Measurements from ENCODE around the gene SESN3. TPM values are rescaled to one million over a fixed set of nuclear protein-coding genes. Genes with fewer than 3 reads are reported as not detected.

SESN3 gene
- total RNA-seq, 1 experiment from 2014 or later: 36.8 TPM

DNA sequence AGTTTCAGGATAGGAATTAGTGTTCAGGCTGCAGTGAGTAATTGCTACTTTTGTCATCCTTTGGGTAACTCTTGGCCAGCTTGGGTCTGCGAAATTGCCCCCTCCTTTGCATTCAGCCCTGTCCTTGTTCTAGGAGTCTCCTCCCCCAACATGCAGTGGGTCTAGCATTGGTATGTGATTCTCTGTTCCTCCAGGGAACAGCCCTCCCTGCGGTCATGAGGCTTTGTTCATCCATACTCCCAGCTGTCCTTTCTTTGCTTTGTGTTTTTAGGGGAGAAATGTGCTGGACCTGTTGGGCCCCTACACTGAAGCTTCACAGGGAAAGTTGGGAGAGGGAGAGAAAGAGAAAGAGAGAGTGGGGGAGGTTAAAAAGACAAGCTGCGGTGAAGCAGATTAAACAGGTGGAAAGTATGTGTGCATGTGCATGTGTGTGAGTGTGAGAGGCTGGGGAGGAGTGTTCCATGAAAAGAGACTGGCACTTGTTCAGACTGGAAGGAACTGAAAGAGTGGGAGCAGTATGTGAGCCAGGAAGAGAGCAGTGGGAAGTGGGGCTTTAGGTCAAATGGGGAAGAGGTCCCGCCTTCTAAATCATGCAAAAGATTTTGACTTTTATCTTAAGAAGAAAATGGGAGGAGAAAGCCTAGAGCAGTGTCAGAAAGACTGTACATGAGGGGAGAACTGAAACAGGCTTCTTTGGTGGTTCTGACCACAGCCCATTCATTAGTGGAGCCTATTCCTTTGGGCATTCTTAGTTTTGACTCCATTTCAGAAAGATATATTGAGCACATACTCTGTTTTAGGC, 17.9 kb upstream of the SESN3 start:
- peak overlapping the region; percentile 42 to 81 (median 73) for H3K27ac Mint-ChIP-seq
- peak overlapping the region; percentile 59 for H3T11ph ChIP-seq (ENCODE audit: low read length)
- WGBS (ENCODE audit: extremely low coverage, insufficient read length, low lambda C conversion rate): no CpG with 5 or more reads among the region's 4 CpGs

More for the DNA sequence above, 17.9 kb upstream of the SESN3 start:
- Histone ChIP-seq H2AFZ (ENCODE audit: low read length) (peak overlapping the region; percentile 97), H3K14ac (ENCODE audit: insufficient read depth, low read length) (0 out of 2 replicates have a peak overlapping the region, but pooled peaks have one; percentile 2), H4K91ac (ENCODE audit: insufficient read length, low read depth, low read length) (no peak overlapping the region), H2BK20ac (ENCODE audit: low read depth, low read length, poor library complexity, severe bottlenecking) (peak overlapping the region; percentile 99), H4K5ac (ENCODE audit: insufficient read length, low read depth, low read length) (no peak overlapping the region), H2BK15ac (ENCODE audit: low read depth, low read length) (no peak overlapping the region), H3K27me3 (ENCODE audit: insufficient read depth, low read length) (no peaks in the 10 kb centered on the region), H3K9ac (ENCODE audit: extremely low read depth, insufficient read length, low read length) (no peak overlapping the region), H3K9me3 (ENCODE audit: control insufficient read depth, low read depth, low read length) (no peaks in the 10 kb centered on the region), H3K4me1 (ENCODE audit: insufficient read depth, low read length) (peaks cover 18% of the 10 kb centered on the region), H3K79me1 (ENCODE audit: insufficient read depth, low read depth, low read length, poor library complexity, severe bottlenecking) (no peaks in the 10 kb centered on the region), H3K56ac (ENCODE audit: insufficient read length, low read depth, low read length) (no peak overlapping the region), H3K23me2 (ENCODE audit: insufficient read length, low read depth, low read length, poor library complexity, severe bottlenecking) (no peaks in the 10 kb centered on the region), H2AK5ac (ENCODE audit: insufficient read length, low read length) (no peak overlapping the region), H2BK120ac (ENCODE audit: low read depth, low read length, poor library complexity, severe bottlenecking) (peak overlapping the region; percentile 44), H2BK5ac (ENCODE audit: insufficient read length, low read length) (no peak overlapping the region), H2BK12ac (ENCODE audit: insufficient read length, low read depth, low read length) (no peak overlapping the region), H3K79me2 (ENCODE audit: insufficient read depth, low read length) (no peaks in the 10 kb centered on the region), H4K8ac (replicated peaks; ENCODE audit: insufficient read length, low read depth, low read length) (no peak overlapping the region), H3K23ac (ENCODE audit: insufficient read length, low read depth, low read length) (no peak overlapping the region), H4K20me1 (ENCODE audit: control insufficient read depth, insufficient read depth, insufficient read length) (no peaks in the 10 kb centered on the region), H3K27ac (ENCODE audit: insufficient read length, low read depth, low read length) (no peak overlapping the region), H3K4ac (ENCODE audit: low read depth, low read length) (no peak overlapping the region), H3K4me2 (ENCODE audit: insufficient read depth, insufficient read length, low read length) (no peak overlapping the region), H3K18ac (ENCODE audit: insufficient read length, low read depth, low read length) (peak overlapping the region; percentile 38)
- DNase-seq: peak; percentile 38
- TF ChIP-seq, protein P1, sequence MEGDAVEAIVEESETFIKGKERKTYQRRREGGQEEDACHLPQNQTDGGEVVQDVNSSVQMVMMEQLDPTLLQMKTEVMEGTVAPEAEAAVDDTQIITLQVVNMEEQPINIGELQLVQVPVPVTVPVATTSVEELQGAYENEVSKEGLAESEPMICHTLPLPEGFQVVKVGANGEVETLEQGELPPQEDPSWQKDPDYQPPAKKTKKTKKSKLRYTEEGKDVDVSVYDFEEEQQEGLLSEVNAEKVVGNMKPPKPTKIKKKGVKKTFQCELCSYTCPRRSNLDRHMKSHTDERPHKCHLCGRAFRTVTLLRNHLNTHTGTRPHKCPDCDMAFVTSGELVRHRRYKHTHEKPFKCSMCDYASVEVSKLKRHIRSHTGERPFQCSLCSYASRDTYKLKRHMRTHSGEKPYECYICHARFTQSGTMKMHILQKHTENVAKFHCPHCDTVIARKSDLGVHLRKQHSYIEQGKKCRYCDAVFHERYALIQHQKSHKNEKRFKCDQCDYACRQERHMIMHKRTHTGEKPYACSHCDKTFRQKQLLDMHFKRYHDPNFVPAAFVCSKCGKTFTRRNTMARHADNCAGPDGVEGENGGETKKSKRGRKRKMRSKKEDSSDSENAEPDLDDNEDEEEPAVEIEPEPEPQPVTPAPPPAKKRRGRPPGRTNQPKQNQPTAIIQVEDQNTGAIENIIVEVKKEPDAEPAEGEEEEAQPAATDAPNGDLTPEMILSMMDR (conservative IDR thresholded peaks at IDR 0.05): no peak
- H3K4me3 Mint-ChIP-seq: peak overlapping the region in 1 of 2 experiments; percentile 2; a peak in 1 of 5 replicates
- no peaks in the 10 kb centered on the region for H3K9me3 Mint-ChIP-seq
- no peaks in the 10 kb centered on the region for H3K27me3 Mint-ChIP-seq (ENCODE audit: low read depth)
- H3K36me3 Mint-ChIP-seq (ENCODE audit: insufficient read depth in 1 of 3, low read depth in 3 of 3): no peaks in the 10 kb centered on the region
- peaks cover 65 to 66% of the 10 kb centered on the region in 2 experiments for H3K4me1 Mint-ChIP-seq

Measured in H9 (cell line).